ENCODE data around the gene STAG2. TPM values are rescaled to one million over a fixed set of nuclear protein-coding genes. Genes with fewer than 3 reads are reported as not detected.
"Not testable (repeated sequence)": the region's sequence is repeated elsewhere in the genome, so short reads cannot be mapped to it uniquely, and the experiment has no call there.

STAG2 gene
- polyA plus RNA-seq, 1 experiment, result 15.7 TPM

- Histone ChIP-seq H3K36me3 (ENCODE audit: control insufficient read depth, insufficient read depth, low read length) (no peaks in the 10 kb centered on the region), H3K4me3 (ENCODE audit: low read depth, low read length) (no peak overlapping the region), H3K27me3 (ENCODE audit: control insufficient read depth, insufficient read depth, low read length) (no peaks in the 10 kb centered on the region)
- ChIA-PET CTCF (no interaction called here), POLR2A (no interaction called here)
- TF ChIP-seq CTCF (IDR thresholded peaks at IDR 0.05; ENCODE audit: insufficient read depth, low read depth, low read length), result no peak
- no peak for DNase-seq (ENCODE audit: low read depth)
Measured at GRCh38 chrX:124117325-124117724, 155.8 kb downstream of the STAG2 start.

GRCh38 chrX:124125471-124125870 is 164.0 kb downstream of the STAG2 start:
- ChIA-PET POLR2A (no interaction called here), CTCF (no interaction called here)

DNA sequence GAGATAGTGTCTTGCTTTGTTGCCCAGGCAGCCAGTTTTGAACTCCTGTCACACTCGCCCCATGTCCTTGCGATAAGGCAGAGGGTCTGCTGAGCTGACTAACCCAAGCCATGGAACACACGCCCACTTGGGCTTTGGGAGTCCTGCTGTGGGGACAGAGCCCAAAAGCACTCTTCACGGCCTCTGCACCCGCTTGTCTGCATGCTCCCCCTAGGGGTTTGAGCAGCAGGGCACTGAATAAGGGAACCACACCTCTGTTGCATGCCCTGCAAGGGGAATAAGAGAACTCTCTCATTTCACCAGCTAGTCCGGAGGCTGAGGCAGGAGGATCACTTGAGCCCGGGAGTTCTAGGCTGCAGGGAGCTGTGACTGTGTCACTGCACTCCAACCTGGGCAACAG is 166.0 kb downstream of the STAG2 start:
- TF ChIP-seq CTCF (IDR thresholded peaks at IDR 0.05; ENCODE audit: insufficient read depth, low read depth, low read length), result no peak
- Histone ChIP-seq H3K4me3 (ENCODE audit: low read depth, low read length) (no peak overlapping the region), H3K27me3 (ENCODE audit: control insufficient read depth, insufficient read depth, low read length) (no peaks in the 10 kb centered on the region), H3K36me3 (ENCODE audit: control insufficient read depth, insufficient read depth, low read length) (no peaks in the 10 kb centered on the region)
- POLR2A ChIA-PET, result no interaction called here
- no peak for DNase-seq (ENCODE audit: low read depth)
- CTCF ChIA-PET, result no interaction called here

More at GRCh38 chrX:124125471-124125870, 164.0 kb downstream of the STAG2 start:
- Histone ChIP-seq H3K27me3 (ENCODE audit: control insufficient read depth, insufficient read depth, low read length) (no peaks in the 10 kb centered on the region), H3K4me3 (ENCODE audit: low read depth, low read length) (no peak overlapping the region), H3K36me3 (ENCODE audit: control insufficient read depth, insufficient read depth, low read length) (no peaks in the 10 kb centered on the region)
- DNase-seq (ENCODE audit: low read depth), result no peak
- no peak for TF ChIP-seq CTCF (IDR thresholded peaks at IDR 0.05; ENCODE audit: insufficient read depth, low read depth, low read length)

DNA sequence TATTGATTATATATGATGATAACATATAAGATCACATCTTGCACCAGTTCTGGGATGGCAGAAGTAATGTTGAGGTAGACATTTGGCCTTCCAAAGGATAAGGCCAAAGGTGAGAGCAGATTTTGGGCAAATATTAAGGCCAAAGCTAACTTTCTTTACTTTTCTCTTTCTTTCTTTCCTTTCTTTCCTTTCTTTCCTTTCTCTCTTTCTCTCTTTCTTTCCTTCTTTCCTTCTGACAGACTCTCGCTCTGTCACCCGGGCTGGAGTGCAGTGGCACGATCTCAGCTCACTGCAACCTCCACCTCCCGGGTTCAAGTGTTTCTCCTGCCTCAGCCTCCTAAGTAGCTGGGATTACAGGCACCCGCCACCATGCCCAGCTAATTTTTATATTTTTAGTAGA is 170.9 kb downstream of the STAG2 start:
- H3K36me3 ChIP-seq (ENCODE audit: control insufficient read depth, insufficient read depth, low read length); DNase-seq (ENCODE audit: low read depth); CTCF ChIA-PET; H3K27me3 ChIP-seq (ENCODE audit: control insufficient read depth, insufficient read depth, low read length); POLR2A ChIA-PET; H3K4me3 ChIP-seq (ENCODE audit: low read depth, low read length): not testable (repeated sequence)

DNA sequence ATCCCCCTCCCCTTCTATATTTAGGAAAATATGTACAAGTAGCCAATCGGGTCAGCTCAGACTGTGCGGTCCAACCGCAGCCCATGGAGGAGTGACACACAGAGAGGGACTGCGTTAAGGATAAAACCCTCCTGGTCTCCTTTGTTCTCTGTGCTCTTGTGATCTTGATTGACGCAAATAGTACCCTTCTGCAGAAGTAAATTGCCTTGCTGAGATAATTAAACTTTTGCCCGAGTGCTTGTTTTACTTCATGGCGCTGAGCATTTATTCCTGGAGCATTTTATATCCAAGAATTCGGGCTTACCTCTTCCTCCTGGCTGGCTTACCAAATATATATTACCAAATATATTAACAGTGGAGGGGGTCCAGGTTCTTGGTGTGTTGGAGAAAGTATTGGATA is 184.2 kb downstream of the STAG2 start:
- ChIA-PET CTCF (no interaction called here), POLR2A (no interaction called here)
- Histone ChIP-seq H3K27me3 (ENCODE audit: control insufficient read depth, insufficient read depth, low read length) (no peaks in the 10 kb centered on the region), H3K4me3 (ENCODE audit: low read depth, low read length) (no peak overlapping the region), H3K36me3 (ENCODE audit: control insufficient read depth, insufficient read depth, low read length) (no peaks in the 10 kb centered on the region)
- TF ChIP-seq CTCF (IDR thresholded peaks at IDR 0.05; ENCODE audit: insufficient read depth, low read depth, low read length), result no peak
- no peak for DNase-seq (ENCODE audit: low read depth)

DNA sequence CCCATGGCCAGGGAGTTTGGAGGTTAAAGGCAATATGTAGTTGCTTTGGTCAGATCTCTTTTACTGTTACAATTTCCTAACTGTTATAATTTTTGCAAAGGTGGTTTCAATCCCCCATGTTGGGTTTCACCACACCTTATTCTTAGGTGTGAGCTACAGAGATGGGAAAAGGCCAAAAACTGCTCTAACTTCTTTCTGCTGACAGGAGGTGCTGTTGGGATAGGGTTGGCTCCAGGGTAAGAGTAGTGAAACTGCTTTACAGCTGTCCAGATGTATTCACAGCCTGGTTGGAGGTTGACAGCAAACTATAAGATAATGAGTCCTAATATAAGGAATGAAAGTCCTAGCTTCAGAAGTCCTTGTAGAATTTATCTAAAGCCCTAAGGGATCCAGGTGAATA is 189.7 kb downstream of the STAG2 start:
- TF ChIP-seq CTCF (IDR thresholded peaks at IDR 0.05; ENCODE audit: insufficient read depth, low read depth, low read length), result no peak
- ChIA-PET CTCF (no interaction called here), POLR2A (no interaction called here)
- no peaks in the 10 kb centered on the region for H3K36me3 ChIP-seq (ENCODE audit: control insufficient read depth, insufficient read depth, low read length)
- H3K4me3 ChIP-seq (ENCODE audit: low read depth, low read length), result no peak overlapping the region
- no peak for DNase-seq (ENCODE audit: low read depth)
- H3K27me3 ChIP-seq (ENCODE audit: control insufficient read depth, insufficient read depth, low read length), result no peaks in the 10 kb centered on the region

Other genes starting within 250 kb of the STAG2 start
- 23.8 and 44.7 TPM in 2 replicates for gene THOC2, start 228.7 kb upstream of the STAG2 start, polyA plus RNA-seq (2011; rRNA removed)
- gene XIAP, start 101.7 kb upstream of the STAG2 start, polyA plus RNA-seq (2011; rRNA removed), result 12.5 and 18.6 TPM in 2 replicates